GM15510 (cell line): ENCODE measurements around the gene PES1.

Experiments used
- POLR2A ChIP-seq: IDR thresholded peaks from 3 replicates; pipeline ENCODE4 v1.6.1; 2011; ENCODE audit warnings: borderline replicate concordance; ENCODE audit not compliant: insufficient read length; ENCODE audit errors: extremely low read depth

The PES1 gene

DNA sequence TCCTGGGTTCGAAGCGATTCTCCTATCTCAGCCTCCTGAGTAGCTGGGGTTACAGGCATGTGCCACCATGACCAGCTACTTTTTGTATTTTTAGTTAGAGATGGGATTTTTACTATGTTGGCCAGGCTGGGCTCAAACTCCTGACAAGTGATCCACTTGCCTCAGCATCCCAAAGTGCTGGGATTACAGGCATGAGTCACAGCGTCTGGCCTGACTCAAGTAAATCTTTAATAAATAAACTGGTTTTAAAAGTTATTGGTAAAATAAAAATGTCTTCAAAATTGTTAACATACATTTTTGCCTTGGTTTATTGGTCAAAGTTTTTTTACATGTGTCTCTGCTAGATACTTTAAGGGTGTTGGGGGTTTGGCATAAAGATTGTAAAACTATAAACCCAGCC is 7.3 kb upstream of the PES1 start:
- no peak for TF ChIP-seq POLR2A

- no peak for TF ChIP-seq POLR2A
These were observed 5.2 kb upstream of the PES1 start for GRCh38 chr22:30596886-30597285.

DNA sequence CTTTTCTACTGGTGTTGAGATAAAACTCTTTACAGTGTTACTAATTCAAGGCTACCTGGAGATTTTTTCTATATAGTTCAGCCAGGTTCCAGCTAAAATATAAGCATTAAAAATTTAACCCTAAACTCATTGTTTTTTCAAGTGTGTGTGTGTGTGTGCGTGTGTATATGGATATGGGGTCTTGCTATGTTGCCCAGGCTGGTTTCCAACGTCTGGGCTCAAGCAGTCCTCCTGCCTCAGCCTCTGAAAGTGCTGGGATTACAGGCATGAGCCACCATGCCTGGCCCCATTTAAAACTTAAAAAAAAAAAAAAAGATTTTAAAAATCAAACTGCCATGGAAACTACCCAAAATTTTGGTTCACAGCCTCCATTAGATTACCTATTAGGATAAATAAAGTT is 4.5 kb upstream of the PES1 start:
- TF ChIP-seq POLR2A: no peak

DNA sequence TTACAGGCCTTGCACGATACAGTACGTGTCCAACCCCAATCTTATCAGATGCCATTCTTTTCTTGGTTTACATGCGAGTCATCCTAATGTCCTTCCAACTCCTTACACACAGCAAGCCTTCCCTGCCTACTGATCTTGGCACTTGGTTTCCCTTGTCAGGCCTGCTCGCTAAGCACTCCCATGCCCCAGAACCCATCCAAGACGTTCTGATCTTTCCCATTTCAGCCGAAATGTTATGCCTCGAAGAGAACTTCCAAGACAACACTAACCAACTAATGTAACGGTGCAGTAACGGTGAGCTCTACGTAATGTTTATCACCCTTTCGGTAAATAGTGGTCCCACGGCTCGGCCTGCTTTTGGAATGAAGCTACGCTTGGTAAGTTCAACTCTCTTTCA is 521 bp downstream of the PES1 start:
- no peak for TF ChIP-seq POLR2A

DNA sequence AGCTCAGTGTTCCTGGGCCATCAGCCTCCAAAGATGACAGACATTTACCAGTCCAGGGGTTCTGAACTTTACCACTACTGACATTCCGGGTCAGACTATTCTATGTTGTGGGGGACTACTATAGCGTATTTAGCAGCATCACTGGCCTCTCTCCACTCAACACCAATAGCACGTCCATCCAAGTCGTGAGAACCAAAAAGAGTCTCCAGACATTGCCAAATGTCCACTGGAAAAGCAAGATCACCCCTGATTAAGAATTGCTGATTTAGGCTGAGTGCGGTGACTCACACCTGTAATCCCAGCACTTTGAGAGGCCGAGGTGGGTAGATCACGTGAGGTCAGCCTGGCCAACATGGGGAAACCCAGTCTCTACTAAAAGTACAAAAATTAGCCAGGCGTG is 5.3 kb downstream of the PES1 start:
- TF ChIP-seq POLR2A: no peak

- TF ChIP-seq POLR2A: no peak
These were observed 7.3 kb downstream of the PES1 start for GRCh38 chr22:30584441-30584840.

DNA sequence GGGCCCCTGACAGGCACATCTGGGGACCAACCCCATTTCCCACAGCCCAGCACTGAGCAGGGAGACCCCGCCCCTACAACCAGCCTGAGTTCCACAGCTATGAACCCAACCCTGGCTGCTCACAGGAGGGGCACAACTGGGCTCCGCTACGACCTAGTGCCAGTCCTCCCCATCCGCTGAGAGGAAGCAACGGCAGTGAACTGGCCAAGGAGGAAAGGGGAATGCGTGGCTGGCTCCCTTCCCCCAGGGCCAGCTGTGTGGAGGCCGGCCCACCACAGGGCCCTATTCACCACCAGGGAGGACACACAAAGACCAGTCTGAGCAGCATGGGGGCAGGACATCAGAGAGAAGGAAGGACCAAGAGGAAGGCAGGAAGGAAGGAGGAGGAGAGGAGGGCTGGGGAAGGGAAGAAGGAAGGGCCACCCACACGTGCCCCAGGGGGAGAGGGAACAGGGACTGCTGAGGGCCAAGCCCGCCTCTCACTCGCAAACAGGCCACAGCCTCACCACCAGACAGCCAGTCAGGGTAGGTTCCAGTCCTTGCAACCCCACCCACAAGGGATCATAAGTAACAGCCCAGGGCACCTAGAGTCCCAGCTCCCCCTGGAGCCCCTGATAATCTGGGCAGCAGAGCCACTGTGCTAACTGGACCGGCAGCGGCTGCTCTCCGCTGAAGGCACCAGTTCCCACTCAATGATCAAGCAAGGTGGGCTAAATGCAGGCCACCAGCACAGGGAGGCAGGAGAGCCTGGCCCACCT is 8.7 kb downstream of the PES1 start:
- TF ChIP-seq POLR2A: no peak

DNA sequence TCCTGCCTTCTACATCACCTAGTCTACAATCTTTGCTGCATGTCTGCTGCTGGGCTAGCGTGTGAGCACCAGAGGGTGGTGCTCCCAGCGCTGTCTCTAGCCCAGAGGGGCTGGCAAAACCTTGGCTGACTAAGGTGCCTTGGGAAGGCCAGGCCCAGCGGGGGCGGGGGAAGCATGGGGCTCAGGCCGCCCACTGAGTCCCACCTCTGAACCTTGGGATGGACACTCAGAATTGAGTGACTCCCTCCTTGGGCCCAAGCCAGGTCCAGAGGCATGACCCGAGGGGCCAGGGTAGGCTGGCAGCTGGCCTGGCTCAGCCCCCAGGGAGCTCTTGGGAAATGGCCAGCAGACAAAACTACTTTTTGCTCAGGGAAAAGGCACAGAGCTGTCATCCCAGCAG is 9.7 kb downstream of the PES1 start:
- no peak for TF ChIP-seq POLR2A

DNA sequence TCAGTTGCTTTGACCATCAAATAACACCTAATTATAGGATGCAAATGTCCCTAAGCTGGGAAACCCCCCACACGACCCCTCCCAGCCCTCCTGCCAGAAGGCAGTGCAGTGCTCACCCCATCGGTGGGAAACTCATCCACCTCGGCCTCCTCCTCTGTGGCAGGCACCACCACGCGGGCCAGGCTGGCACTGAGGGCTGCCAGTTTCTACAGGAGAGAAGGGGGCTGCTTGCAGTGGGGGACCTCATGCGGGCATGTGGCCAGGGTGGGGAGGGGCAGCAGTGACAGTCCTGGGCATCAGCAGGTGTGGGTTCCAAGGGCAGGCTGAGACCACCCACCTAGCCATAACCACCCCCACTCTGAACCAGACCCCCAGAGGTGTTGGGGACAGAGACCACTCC is 10.8 kb downstream of the PES1 start:
- no peak for TF ChIP-seq POLR2A

- TF ChIP-seq POLR2A: no peak
These were observed 13.2 kb downstream of the PES1 start for GRCh38 chr22:30578481-30578880.

- TF ChIP-seq POLR2A: no peak
These were observed 15.9 kb downstream of the PES1 start for GRCh38 chr22:30575859-30576258.

DNA sequence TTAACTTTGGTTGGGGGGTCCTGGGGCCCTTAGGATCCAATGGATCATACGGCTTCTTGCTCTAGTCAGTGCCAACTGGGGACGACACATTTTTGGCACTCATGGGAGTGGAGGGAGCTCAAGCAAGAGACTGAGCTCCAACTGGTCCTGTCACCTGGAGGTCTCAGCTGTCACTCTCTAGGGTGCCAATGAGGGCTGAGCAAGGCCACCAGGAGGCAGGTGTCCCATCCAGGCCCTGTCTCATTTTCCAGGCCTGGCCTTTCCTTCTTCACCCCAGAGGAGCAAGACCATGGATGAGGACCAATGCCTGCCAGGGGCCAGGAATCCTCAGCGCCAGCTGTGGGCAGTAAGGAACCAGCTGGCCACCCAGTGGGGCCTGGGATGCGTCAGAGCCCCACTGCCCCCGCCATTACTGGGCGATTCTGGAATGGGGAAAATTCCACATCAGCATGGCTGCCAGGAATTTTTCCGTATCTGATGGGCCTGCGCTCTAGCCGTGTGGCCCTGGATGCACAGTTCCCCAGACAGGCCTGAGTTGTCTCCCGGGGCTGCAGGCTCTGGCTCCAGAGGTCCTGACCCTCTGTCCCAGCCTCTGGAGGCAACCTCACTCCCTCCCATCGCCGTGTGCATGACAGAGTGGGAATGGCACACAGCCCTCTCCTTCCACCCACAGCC is 16.6 kb downstream of the PES1 start:
- no peak for TF ChIP-seq POLR2A

- no peak for TF ChIP-seq POLR2A
These were observed 17.4 kb downstream of the PES1 start, which contains the start of gene GAL3ST1 for GRCh38 chr22:30574095-30574981. Gene GAL3ST1 (minus strand): TSS chr22:30574665. CDS start chr22:30557392, 17,273 bp downstream.

- TF ChIP-seq POLR2A: no peak
These were observed 18.1 kb downstream of the PES1 start for GRCh38 chr22:30573594-30574094.
